ENCODE results near the gene BAIAP2. TPM values are rescaled to one million over a fixed set of nuclear protein-coding genes. Genes with fewer than 3 reads are reported as not detected.

BAIAP2 gene
- total and polyA plus RNA-seq, 2 donors (not counting 1 experiment from before 2014, with no cell fraction given), result 1.3 to 12.0 TPM

GRCh38 chr17:81139428-81139827 is 104.5 kb downstream of the BAIAP2 start:
- no peaks in the 10 kb centered on the region for H4K20me1 ChIP-seq (ENCODE audit: control insufficient read depth, insufficient read depth, low read length, poor library complexity, severe bottlenecking)

GRCh38 chr17:81140018-81140417 is 105.1 kb downstream of the BAIAP2 start:
- CTCF ChIA-PET, result interaction anchor here (1.2 kb wide), 1 partner anchor 461 kb away, joined by 3 read pairs; no protein-coding TSS in a partner anchor
- intact Hi-C loops (cut with micrococcal nuclease), result loop anchor here (5.0 kb wide), 1 partner anchor 82 kb away; the partner anchor contains the start of gene CEP131
- ATAC-seq (ENCODE audit: low read depth), result no peak

More at GRCh38 chr17:81139428-81139827, 104.5 kb downstream of the BAIAP2 start:
- TF ChIP-seq CTCF (IDR thresholded peaks at IDR 0.05) (no peak), EZH2 (IDR thresholded peaks at IDR 0.05; ENCODE audit: borderline replicate concordance, insufficient read depth, low read depth, low read length, poor library complexity, severe bottlenecking) (no peak)
- H3K27me3 ChIP-seq (replicated peaks in 1 of 4; ENCODE audit: control extremely low read depth in 1 of 4, control insufficient read depth in 3 of 4, insufficient read depth in 4 of 4, low read length in 3 of 4), result peaks cover 0 to 4% (median 0%) of the 10 kb centered on the region in 4 experiments
- H3K9ac ChIP-seq (ENCODE audit: low read length), result no peak overlapping the region
- H2AFZ ChIP-seq (ENCODE audit: insufficient read depth, low read depth, low read length, poor library complexity, severe bottlenecking), result no peak overlapping the region
- 80% methylated on average over 8 of the region's 8 CpGs for WGBS (ENCODE audit: insufficient coverage)
- Mint-ChIP-seq H3K27ac (no peak overlapping the region), H3K4me3 (no peak overlapping the region), H3K9me3 (ENCODE audit: insufficient read depth) (no peaks in the 10 kb centered on the region), H3K4me1 (peaks cover 2% of the 10 kb centered on the region), H3K27me3 (peaks cover 3% of the 10 kb centered on the region)
- intact Hi-C loops (cut with micrococcal nuclease), result no loop called here
- peaks cover 0 to 7% (median 0%) of the 10 kb centered on the region in 3 donors for H3K9me3 ChIP-seq (ENCODE audit: control extremely low read depth in 1 of 3, control insufficient read depth in 2 of 3, insufficient read depth in 1 of 3, low read length in 2 of 3)
- no peaks in the 10 kb centered on the region for H3K36me3 ChIP-seq (replicated peaks in 1 of 2; ENCODE audit: control extremely low read depth in 1 of 2, control insufficient read depth in 1 of 2, extremely low read depth in 1 of 2, insufficient read depth in 2 of 2, low read length in 1 of 2)
- H3K4me2 ChIP-seq (replicated peaks; ENCODE audit: low read depth, low read length, poor library complexity, severe bottlenecking), result no peak overlapping the region
- DNase-seq (no peak), ATAC-seq (ENCODE audit: low read depth) (no peak)
- no peaks in the 10 kb centered on the region for H3K79me2 ChIP-seq (ENCODE audit: control insufficient read depth, insufficient read depth, low read length)
- no peak overlapping the region for H3K27ac ChIP-seq (ENCODE audit: low read length in 2 of 2)
- ChIA-PET CTCF (interaction anchor here (1.2 kb wide), 1 partner anchor 462 kb away, joined by 3 read pairs; no protein-coding TSS in a partner anchor), POLR2A (no interaction called here)
- H3K4me3 ChIP-seq (ENCODE audit: control extremely low read depth in 1 of 5, extremely low read depth in 1 of 5, insufficient read depth in 1 of 5, low read depth in 2 of 5, low read length in 4 of 5), result no peak overlapping the region
- H3K4me1 ChIP-seq (ENCODE audit: control insufficient read depth in 2 of 2, insufficient read depth in 2 of 2, low read length in 2 of 2), result no peaks in the 10 kb centered on the region

More at GRCh38 chr17:81140018-81140417, 105.1 kb downstream of the BAIAP2 start:
- TF ChIP-seq CTCF (IDR thresholded peaks at IDR 0.05), result no peak
- TF ChIP-seq EZH2 (IDR thresholded peaks at IDR 0.05; ENCODE audit: borderline replicate concordance, insufficient read depth, low read depth, low read length, poor library complexity, severe bottlenecking), result no peak
- Histone ChIP-seq H3K27ac (ENCODE audit: low read length in 2 of 2) (no peak overlapping the region), H3K4me1 (ENCODE audit: control insufficient read depth in 2 of 2, insufficient read depth in 2 of 2, low read length in 2 of 2) (no peaks in the 10 kb centered on the region), H3K79me2 (ENCODE audit: control insufficient read depth, insufficient read depth, low read length) (no peaks in the 10 kb centered on the region), H3K9me3 (ENCODE audit: control extremely low read depth in 1 of 3, control insufficient read depth in 2 of 3, insufficient read depth in 1 of 3, low read length in 2 of 3) (peaks cover 0 to 7% (median 0%) of the 10 kb centered on the region in 3 donors), H2AFZ (ENCODE audit: insufficient read depth, low read depth, low read length, poor library complexity, severe bottlenecking) (no peak overlapping the region), H4K20me1 (ENCODE audit: control insufficient read depth, insufficient read depth, low read length, poor library complexity, severe bottlenecking) (no peaks in the 10 kb centered on the region), H3K27me3 (replicated peaks in 1 of 4; ENCODE audit: control extremely low read depth in 1 of 4, control insufficient read depth in 3 of 4, insufficient read depth in 4 of 4, low read length in 3 of 4) (peaks cover 0 to 4% (median 0%) of the 10 kb centered on the region in 4 experiments), H3K9ac (ENCODE audit: low read length) (no peak overlapping the region), H3K4me3 (ENCODE audit: control extremely low read depth in 1 of 5, extremely low read depth in 1 of 5, insufficient read depth in 1 of 5, low read depth in 2 of 5, low read length in 4 of 5) (no peak overlapping the region), H3K36me3 (replicated peaks in 1 of 2; ENCODE audit: control extremely low read depth in 1 of 2, control insufficient read depth in 1 of 2, extremely low read depth in 1 of 2, insufficient read depth in 2 of 2, low read length in 1 of 2) (no peaks in the 10 kb centered on the region), H3K4me2 (replicated peaks; ENCODE audit: low read depth, low read length, poor library complexity, severe bottlenecking) (no peak overlapping the region)
- 89% methylated on average over 6 of the region's 8 CpGs for WGBS (ENCODE audit: insufficient coverage)
- H3K4me1 Mint-ChIP-seq, result peaks cover 2% of the 10 kb centered on the region
- H3K27ac Mint-ChIP-seq, result no peak overlapping the region
- no peak for DNase-seq
- peaks cover 3% of the 10 kb centered on the region for H3K27me3 Mint-ChIP-seq
- H3K4me3 Mint-ChIP-seq, result no peak overlapping the region
- H3K9me3 Mint-ChIP-seq (ENCODE audit: insufficient read depth), result no peaks in the 10 kb centered on the region
- POLR2A ChIA-PET, result no interaction called here
